ENCODE results near the gene SLC25A18.
"Not testable (repeated sequence)": the region's sequence is repeated elsewhere in the genome, so short reads cannot be mapped to it uniquely, and the experiment has no call there.

Gene SLC25A18

GRCh38 chr22:17607891-17608521 is 44.7 kb downstream of the SLC25A18 start:
- no peak for DNase-seq (ENCODE audit: low read depth, low spot score)

- DNase-seq (ENCODE audit: low read depth, low spot score): no peak
Observed at GRCh38 chr22:17612057-17612456, 48.8 kb downstream of the SLC25A18 start.

- no peak for DNase-seq (ENCODE audit: low read depth, low spot score)
Observed at GRCh38 chr22:17613280-17613679, 50.0 kb downstream of the SLC25A18 start.

- DNase-seq (ENCODE audit: low read depth, low spot score): no peak
Observed at GRCh38 chr22:17627961-17628405, 64.7 kb downstream of the SLC25A18 start.

- peak; percentile 86 for DNase-seq (ENCODE audit: low read depth, low spot score)
Observed at GRCh38 chr22:17628406-17629172, 65.3 kb downstream of the SLC25A18 start, which contains the start of gene ATP6V1E1. TSS of gene ATP6V1E1 (minus strand) at chr22:17628749. CDS start at chr22:17628635, 114 bp downstream.

- DNase-seq (ENCODE audit: low read depth, low spot score): no peak
Observed at GRCh38 chr22:17629173-17629489, 65.8 kb downstream of the SLC25A18 start.

- DNase-seq (ENCODE audit: low read depth, low spot score): no peak
Observed at GRCh38 chr22:17629641-17630040, 66.3 kb downstream of the SLC25A18 start.

- DNase-seq (ENCODE audit: low read depth, low spot score): no peak
Observed at GRCh38 chr22:17631076-17631565, 67.8 kb downstream of the SLC25A18 start.

GRCh38 chr22:17633217-17633997 is 70.1 kb downstream of the SLC25A18 start:
- DNase-seq (ENCODE audit: low read depth, low spot score): no peak

- DNase-seq (ENCODE audit: low read depth, low spot score): no peak
Observed at GRCh38 chr22:17633998-17634323, 70.7 kb downstream of the SLC25A18 start.

GRCh38 chr22:17634696-17635095 is 71.4 kb downstream of the SLC25A18 start:
- DNase-seq (ENCODE audit: low read depth, low spot score): no peak

- not testable (repeated sequence) for DNase-seq (ENCODE audit: low read depth, low spot score)
Observed at GRCh38 chr22:17636850-17637249, 73.6 kb downstream of the SLC25A18 start.

- no peak for DNase-seq (ENCODE audit: low read depth, low spot score)
Observed at GRCh38 chr22:17637490-17638181, 74.3 kb downstream of the SLC25A18 start.

GRCh38 chr22:17638182-17638431 is 74.8 kb downstream of the SLC25A18 start:
- no peak for DNase-seq (ENCODE audit: low read depth, low spot score)

- peak; percentile 73 for DNase-seq (ENCODE audit: low read depth, low spot score)
Observed at GRCh38 chr22:17638432-17639246, 75.3 kb downstream of the SLC25A18 start, which contains the start of gene BCL2L13. TSS of gene BCL2L13 (plus strand) at chr22:17638757. CDS start at chr22:17655712, 16,955 bp downstream.

- DNase-seq (ENCODE audit: low read depth, low spot score): no peak
Observed at GRCh38 chr22:17639247-17639741, 76.0 kb downstream of the SLC25A18 start.
